Endodermal cell (in vitro differentiated cells): ENCODE data around the gene PIP5K1C. TPM values are rescaled to one million over a fixed set of nuclear protein-coding genes. Genes with fewer than 3 reads are reported as not detected.

ENCODE experiments used
- total RNA-seq, 2 donors: library from RNA; stranded (reverse); fragmentation: NEBNext Ultra II Directional in 1 of 2; extraction: Animal tissue kit (Norgen Biotek cat#: 25700) in 1 of 2; gene quantifications; 2 replicates in 1 of 2; 3 replicates in 1 of 2; pipeline ENCODE4 v1.2.1, GENCODE V29; 2021

PIP5K1C gene
- total RNA-seq, 2 donors from 2014 or later: 43.5 to 51.5 TPM

Other genes starting within 250 kb of the PIP5K1C start
- not detected for gene SMIM24, start 219.9 kb downstream of the PIP5K1C start, total RNA-seq
- not detected for gene SMIM44, start 217.0 kb downstream of the PIP5K1C start, total RNA-seq
- gene DOHH, start 199.8 kb downstream of the PIP5K1C start, total RNA-seq: 10 to 100 TPM; 13.4 to 14.3 TPM
- gene FZR1, start 194.2 kb downstream of the PIP5K1C start, total RNA-seq: 10 to 100 TPM; 56.7 to 65.1 TPM
- 1 to 10 TPM; 4.6 to 5.7 TPM for gene TEKTIP1, start 161.3 kb downstream of the PIP5K1C start, total RNA-seq
- gene MFSD12, start 142.9 kb downstream of the PIP5K1C start, total RNA-seq: 10 to 100 TPM; 48.2 to 62.4 TPM
- 100 to 1,000 TPM in 1 of 2 donors, 10 to 100 TPM in 1; 80.7 to 102 TPM for gene HMG20B, start 127.5 kb downstream of the PIP5K1C start, total RNA-seq
- gene GIPC3, start 115.0 kb downstream of the PIP5K1C start, total RNA-seq: 1 to 10 TPM in 1 of 2 donors, under 1 TPM in 1; 0.93 to 1.5 TPM
- gene TBXA2R, start 93.6 kb downstream of the PIP5K1C start, total RNA-seq: under 1 TPM; 0.29 to 0.42 TPM
- gene CACTIN, start 73.7 kb downstream of the PIP5K1C start, total RNA-seq: 10 to 100 TPM; 31.5 to 33.5 TPM
- 10 to 100 TPM; 15.7 to 25.9 TPM for gene TJP3, start 7.9 kb upstream of the PIP5K1C start, total RNA-seq
- 10 to 100 TPM; 27.5 to 42.2 TPM for gene APBA3, start 61.2 kb upstream of the PIP5K1C start, total RNA-seq
- gene MRPL54, start 62.2 kb upstream of the PIP5K1C start, total RNA-seq: 10 to 100 TPM; 38.1 to 38.9 TPM
- not detected for gene RAX2, start 71.8 kb upstream of the PIP5K1C start, total RNA-seq
- 1 to 10 TPM; 5.7 to 5.8 TPM for gene MATK, start 85.9 kb upstream of the PIP5K1C start, total RNA-seq
- 10 to 100 TPM; 16.4 to 24.6 TPM for gene ZFR2, start 168.6 kb upstream of the PIP5K1C start, total RNA-seq
- gene ATCAY, start 180.2 kb upstream of the PIP5K1C start, total RNA-seq: 1 to 10 TPM in 1 of 2 donors, under 1 TPM in 1; 0.58 to 2.8 TPM
- 10 to 100 TPM; 22.1 to 36.4 TPM for gene NMRK2, start 232.6 kb upstream of the PIP5K1C start, total RNA-seq